GM21360 (cell line): ENCODE results near the gene QTRT2.

ENCODE experiments used
- ATAC-seq: cut with Tn5 transposase; IDR thresholded peaks from one replicate; pipeline ENCODE4 v1.9.1; 2021; ENCODE audit warnings: mild to moderate bottlenecking, moderate library complexity; ENCODE audit not compliant: unreplicated experiment

Gene QTRT2

GRCh38 chr3:114119776-114120175 is 63.2 kb downstream of the QTRT2 start:
- no peak for ATAC-seq

- ATAC-seq: no peak
These were observed 63.7 kb downstream of the QTRT2 start for GRCh38 chr3:114120211-114120610.

GRCh38 chr3:114122027-114122709 is 65.6 kb downstream of the QTRT2 start:
- ATAC-seq: no peak

- no peak for ATAC-seq
These were observed 69.9 kb downstream of the QTRT2 start for GRCh38 chr3:114126461-114126860.

GRCh38 chr3:114127517-114127916 is 71.0 kb downstream of the QTRT2 start:
- no peak for ATAC-seq

- no peak for ATAC-seq
These were observed 71.7 kb downstream of the QTRT2 start for GRCh38 chr3:114128231-114128630.

- no peak for ATAC-seq
These were observed 72.3 kb downstream of the QTRT2 start for GRCh38 chr3:114128826-114129225.

- ATAC-seq: no peak
These were observed 76.0 kb downstream of the QTRT2 start for GRCh38 chr3:114132500-114132899.

GRCh38 chr3:114133947-114134346 is 77.4 kb downstream of the QTRT2 start:
- ATAC-seq: no peak
